Endodermal cell (in vitro differentiated cells): ENCODE measurements around the gene SEMA3G. TPM values are rescaled to one million over a fixed set of nuclear protein-coding genes. Genes with fewer than 3 reads are reported as not detected.

ENCODE experiments used
- DNase-seq: peaks from one replicate; pipeline ENCODE4 v3.0.0-alpha.2; 2017
- H3K27ac ChIP-seq: 2 replicates; pipeline ENCODE4 v1.5.1; 2013; ENCODE audit warnings: mild to moderate bottlenecking, low read depth, low read length, moderate library complexity
- H3K27me3 ChIP-seq: 2 replicates; pipeline ENCODE4 v1.6.1; 2013; ENCODE audit warnings: mild to moderate bottlenecking, low read length, moderate library complexity; ENCODE audit not compliant: insufficient read depth, control insufficient read depth, poor library complexity, severe bottlenecking
- H3K36me3 ChIP-seq: 2 replicates; pipeline ENCODE4 v1.7.0; 2013; ENCODE audit warnings: mild to moderate bottlenecking, low read length, moderate library complexity; ENCODE audit not compliant: control insufficient read depth, insufficient read depth
- H3K4me1 ChIP-seq: one replicate; pipeline ENCODE4 v1.7.0; 2013; ENCODE audit warnings: low read length; ENCODE audit not compliant: control insufficient read depth, insufficient read depth
- H3K4me3 ChIP-seq: 2 replicates; pipeline ENCODE4 v1.5.1; 2013; ENCODE audit warnings: mild to moderate bottlenecking, low read length, moderate library complexity
- H3K9ac ChIP-seq: 2 replicates; pipeline ENCODE4 v1.6.1; 2013; ENCODE audit warnings: mild to moderate bottlenecking, low read length, moderate library complexity; ENCODE audit not compliant: poor library complexity, severe bottlenecking; ENCODE audit errors: extremely low read depth
- H3K9me3 ChIP-seq: 2 replicates; pipeline ENCODE4 v1.6.1; 2013; ENCODE audit warnings: mild to moderate bottlenecking, low read length, moderate library complexity; ENCODE audit not compliant: control insufficient read depth
- H3K27ac Mint-ChIP-seq: 2 replicates; pipeline ENCODE4 v1.8.0; 2020; ENCODE audit warnings: mixed read lengths
- H3K27me3 Mint-ChIP-seq: 2 replicates; pipeline ENCODE4 v1.8.0; 2021; ENCODE audit warnings: mild to moderate bottlenecking, mixed read lengths; ENCODE audit not compliant: insufficient read depth
- H3K36me3 Mint-ChIP-seq: 2 replicates; pipeline ENCODE4 v1.8.0; 2020; ENCODE audit warnings: low read depth, mixed read lengths
- H3K4me1 Mint-ChIP-seq: 2 replicates; pipeline ENCODE4 v1.8.0; 2020; ENCODE audit warnings: mixed read lengths
- H3K4me3 Mint-ChIP-seq: 2 replicates; pipeline ENCODE4 v1.8.0; 2020; ENCODE audit warnings: mild to moderate bottlenecking, moderate library complexity, mixed read lengths
- H3K9me3 Mint-ChIP-seq: 2 replicates; pipeline ENCODE4 v1.8.0; 2020; ENCODE audit warnings: mild to moderate bottlenecking, mixed read lengths
- CTCF ChIP-seq: fragments of 200-600 bp; sonication (generic); conservative IDR thresholded peaks from 2 replicates; pipeline ENCODE4 v1.5.0; 2021; ENCODE audit warnings: antibody characterized with exemption, mild to moderate bottlenecking
- WGBS, 2 experiments: methylation state at CpG; one replicate each; pipeline versions ENCODE4 v1.1.5 to v1.1.7; 2013; ENCODE audit warnings: missing lambda C conversion rate in 2 of 2, mixed read lengths in 1 of 2; ENCODE audit not compliant: insufficient coverage in 1 of 2, insufficient read length in 1 of 2; 5-methylcytosine and 5-hydroxymethylcytosine counted together
- total RNA-seq, 2 donors: library from RNA; stranded (reverse); fragmentation: NEBNext Ultra II Directional in 1 of 2; extraction: Animal tissue kit (Norgen Biotek cat#: 25700) in 1 of 2; gene quantifications; 2 replicates in 1 of 2; 3 replicates in 1 of 2; pipeline ENCODE4 v1.2.1, GENCODE V29; 2021

Gene SEMA3G
- total RNA-seq, 2 donors from 2014 or later = 2.5 to 8.6 TPM

- Mint-ChIP-seq H3K4me1 (peaks cover 3% of the 10 kb centered on the region), H3K4me3 (no peak overlapping the region), H3K36me3 (no peaks in the 10 kb centered on the region), H3K27me3 (no peaks in the 10 kb centered on the region), H3K9me3 (no peaks in the 10 kb centered on the region), H3K27ac (no peak overlapping the region)
- no peak for DNase-seq
- Histone ChIP-seq H3K9me3 (no peaks in the 10 kb centered on the region), H3K9ac (no peak overlapping the region), H3K27ac (no peak overlapping the region), H3K36me3 (no peaks in the 10 kb centered on the region), H3K4me3 (no peak overlapping the region), H3K4me1 (no peaks in the 10 kb centered on the region), H3K27me3 (no peaks in the 10 kb centered on the region)
- 91 to 95% methylated on average over 6 to 9 of the region's 9 CpGs for WGBS, 2 experiments
- TF ChIP-seq CTCF = no peak
Observed at GRCh38 chr3:52384019-52384761, 60.7 kb downstream of the SEMA3G start.

- no peaks in the 10 kb centered on the region for H3K36me3 Mint-ChIP-seq
- no peak overlapping the region for H3K4me3 Mint-ChIP-seq
- H3K27me3 ChIP-seq = no peaks in the 10 kb centered on the region
- H3K27ac Mint-ChIP-seq = no peak overlapping the region
- H3K27me3 Mint-ChIP-seq = peaks cover 2% of the 10 kb centered on the region
- TF ChIP-seq CTCF = no peak
- WGBS, 2 experiments = 90 to 92% methylated on average over 14 of the region's 14 CpGs
- H3K36me3 ChIP-seq = no peaks in the 10 kb centered on the region
- H3K4me1 ChIP-seq = no peaks in the 10 kb centered on the region
- no peak overlapping the region for H3K27ac ChIP-seq
- no peak overlapping the region for H3K4me3 ChIP-seq
- no peak overlapping the region for H3K9ac ChIP-seq
- peaks cover 3% of the 10 kb centered on the region for H3K4me1 Mint-ChIP-seq
- no peak for DNase-seq
- no peaks in the 10 kb centered on the region for H3K9me3 ChIP-seq
- H3K9me3 Mint-ChIP-seq = no peaks in the 10 kb centered on the region
Observed at GRCh38 chr3:52383446-52383845, 61.5 kb downstream of the SEMA3G start.

Other genes starting within 250 kb of the SEMA3G start
- 10 to 100 TPM; 33.6 to 50.1 TPM for gene ALAS1, start 246.9 kb downstream of the SEMA3G start, total RNA-seq
- under 1 TPM in 1 of 2 donors, not detected in 1; 0.11 TPM for gene TLR9, start 219.5 kb downstream of the SEMA3G start, total RNA-seq
- 10 to 100 TPM; 40.7 to 41.9 TPM for gene TWF2, start 205.9 kb downstream of the SEMA3G start, total RNA-seq
- gene PPM1M, start 199.3 kb downstream of the SEMA3G start, total RNA-seq = 1 to 10 TPM; 6.7 to 6.8 TPM
- 10 to 100 TPM; 78.4 to 84.2 TPM for gene WDR82, start 166.5 kb downstream of the SEMA3G start, total RNA-seq
- 10 to 100 TPM; 21.7 to 28.4 TPM for gene GLYCTK, start 157.3 kb downstream of the SEMA3G start, total RNA-seq
- 1 to 10 TPM; 4.9 to 5.5 TPM for gene DNAH1, start 128.8 kb downstream of the SEMA3G start, total RNA-seq
- gene BAP1, start 35.1 kb downstream of the SEMA3G start, total RNA-seq = 100 to 1,000 TPM in 1 of 2 donors, 10 to 100 TPM in 1; 94.5 to 100 TPM
- gene PHF7, start 34.4 kb downstream of the SEMA3G start, total RNA-seq = 10 to 100 TPM; 10.9 to 12.7 TPM
- 10 to 100 TPM; 44.8 to 64.6 TPM for gene TNNC1, start 8.9 kb upstream of the SEMA3G start, total RNA-seq
- 100 to 1,000 TPM; 151 to 156 TPM for gene NISCH, start 10.5 kb upstream of the SEMA3G start, total RNA-seq
- gene STAB1, start 50.2 kb upstream of the SEMA3G start, total RNA-seq = under 1 TPM; 0.24 to 0.55 TPM
- 100 to 1,000 TPM; 288 to 341 TPM for gene NT5DC2, start 88.8 kb upstream of the SEMA3G start, total RNA-seq
- gene UQCC5, start 91.5 kb upstream of the SEMA3G start, total RNA-seq = 10 to 100 TPM; 28.1 to 34.1 TPM
- gene PBRM1, start 240.8 kb upstream of the SEMA3G start, total RNA-seq = 10 to 100 TPM; 73.4 to 78.5 TPM
- 100 to 1,000 TPM; 101 to 107 TPM for gene GNL3, start 240.9 kb upstream of the SEMA3G start, total RNA-seq